Astrocyte (in vitro differentiated cells and primary cell): Measurements from ENCODE around the gene THEM5. TPM values are rescaled to one million over a fixed set of nuclear protein-coding genes. Genes with fewer than 3 reads are reported as not detected.

Source experiments
- DNase-seq: peaks from one replicate; pipeline ENCODE4 v3.0.0-alpha.2; 2010; ENCODE audit warnings: low read depth
- FAIRE-seq: peaks from 2 replicates; lab custom pipeline; 2011; peaks lifted over from hg19 to GRCh38; lab: Jason Lieb, UNC
- H2AFZ ChIP-seq: 2 replicates; pipeline ENCODE4 v1.6.0; 2012; ENCODE audit warnings: low read depth, low read length, inconsistent platforms
- H3K27ac ChIP-seq: 2 replicates; pipeline ENCODE4 v1.5.1; 2011; ENCODE audit warnings: low read depth, low read length, inconsistent platforms
- H3K27me3 ChIP-seq: 2 replicates; pipeline ENCODE4 v1.6.0; 2011; ENCODE audit warnings: low read length, inconsistent platforms; ENCODE audit not compliant: insufficient read depth
- H3K36me3 ChIP-seq: 2 replicates; pipeline ENCODE4 v1.5.1; 2011; ENCODE audit warnings: low read length, inconsistent platforms; ENCODE audit not compliant: insufficient read depth
- H3K4me1 ChIP-seq: 2 replicates; pipeline ENCODE4 v1.5.1; 2011; ENCODE audit warnings: low read length, inconsistent platforms; ENCODE audit not compliant: insufficient read depth
- H3K4me2 ChIP-seq: 2 replicates; pipeline ENCODE4 v1.6.0; 2012; ENCODE audit warnings: low read length, inconsistent platforms
- H3K4me3 ChIP-seq: 2 replicates; pipeline ENCODE4 v1.5.1; 2011; ENCODE audit warnings: low read depth, mild to moderate bottlenecking, low read length, inconsistent platforms; ENCODE audit not compliant: insufficient read depth
- H3K79me2 ChIP-seq: 2 replicates; pipeline ENCODE4 v1.6.0; 2012; ENCODE audit warnings: mild to moderate bottlenecking, low read length, inconsistent platforms; ENCODE audit not compliant: insufficient read depth
- H3K9ac ChIP-seq: 2 replicates; pipeline ENCODE4 v1.6.0; 2012; ENCODE audit warnings: mild to moderate bottlenecking, low read length, inconsistent platforms
- H3K9me3 ChIP-seq: 2 replicates; pipeline ENCODE4 v1.5.1; 2012; ENCODE audit warnings: low read depth, mild to moderate bottlenecking, low read length, inconsistent platforms; ENCODE audit not compliant: insufficient read depth
- H4K20me1 ChIP-seq: 2 replicates; pipeline ENCODE4 v1.6.0; 2012; ENCODE audit warnings: low read length, inconsistent platforms; ENCODE audit not compliant: insufficient read depth
- H3K27ac Mint-ChIP-seq: one replicate; pipeline ENCODE4 v1.8.0; 2021; ENCODE audit warnings: mild to moderate bottlenecking, mixed read lengths; ENCODE audit not compliant: unreplicated experiment
- H3K27me3 Mint-ChIP-seq: one replicate; pipeline ENCODE4 v1.8.0; 2021; ENCODE audit warnings: low read depth, mixed read lengths; ENCODE audit not compliant: unreplicated experiment
- H3K36me3 Mint-ChIP-seq: one replicate; pipeline ENCODE4 v1.8.0; 2021; ENCODE audit warnings: low read depth, mixed read lengths; ENCODE audit not compliant: unreplicated experiment
- H3K4me1 Mint-ChIP-seq: one replicate; pipeline ENCODE4 v1.8.0; 2021; ENCODE audit warnings: low read depth, mixed read lengths; ENCODE audit not compliant: unreplicated experiment
- H3K4me3 Mint-ChIP-seq: one replicate; pipeline ENCODE4 v1.8.0; 2021; ENCODE audit warnings: mild to moderate bottlenecking, moderate library complexity, mixed read lengths; ENCODE audit not compliant: unreplicated experiment
- H3K9me3 Mint-ChIP-seq: one replicate; pipeline ENCODE4 v1.8.0; 2021; ENCODE audit warnings: mild to moderate bottlenecking, mixed read lengths; ENCODE audit not compliant: unreplicated experiment
- CTCF ChIP-seq: IDR thresholded peaks from 2 replicates; pipeline ENCODE4 v1.5.1; 2011; ENCODE audit warnings: low read depth, mild to moderate bottlenecking, inconsistent platforms, low read length, moderate library complexity; ENCODE audit not compliant: insufficient read depth
- EZH2 ChIP-seq: IDR thresholded peaks from 2 replicates; pipeline ENCODE4 v1.6.1; 2012; ENCODE audit warnings: mild to moderate bottlenecking, low read length, inconsistent platforms; ENCODE audit not compliant: insufficient read depth
- total RNA-seq: library from RNA; stranded (reverse); gene quantifications from 2 replicates; pipeline ENCODE4 v1.2.1, GENCODE V29; 2021

The THEM5 gene
- total RNA-seq, 1 donor from 2014 or later = not detected

GRCh38 chr1:151800830-151801229 lies 52.7 kb downstream of the THEM5 start:
- Mint-ChIP-seq H3K36me3 (peaks cover 10% of the 10 kb centered on the region), H3K9me3 (no peaks in the 10 kb centered on the region), H3K27ac (no peak overlapping the region), H3K4me1 (peaks cover 9% of the 10 kb centered on the region), H3K4me3 (no peak overlapping the region), H3K27me3 (peaks cover 52% of the 10 kb centered on the region)
- H2AFZ ChIP-seq = no peak overlapping the region
- DNase-seq (no peak), FAIRE-seq (no peak)
- H3K27ac ChIP-seq = no peak overlapping the region
- no peak overlapping the region for H3K4me2 ChIP-seq
- no peaks in the 10 kb centered on the region for H3K36me3 ChIP-seq
- TF ChIP-seq EZH2 (no peak), CTCF (no peak)
- no peaks in the 10 kb centered on the region for H4K20me1 ChIP-seq
- H3K9me3 ChIP-seq = no peaks in the 10 kb centered on the region
- H3K79me2 ChIP-seq = no peaks in the 10 kb centered on the region
- H3K27me3 ChIP-seq = peaks cover 78% of the 10 kb centered on the region
- H3K4me3 ChIP-seq = no peak overlapping the region
- H3K9ac ChIP-seq = no peak overlapping the region
- H3K4me1 ChIP-seq = no peaks in the 10 kb centered on the region

- TF ChIP-seq CTCF (no peak), EZH2 (no peak)
- peaks cover 13% of the 10 kb centered on the region for H3K4me1 Mint-ChIP-seq
- no peak for FAIRE-seq
Observed at GRCh38 chr1:151799179-151800022, 54.1 kb downstream of the THEM5 start.

GRCh38 chr1:151798571-151798970 lies 54.9 kb downstream of the THEM5 start:
- H2AFZ ChIP-seq = no peak overlapping the region
- H3K27ac ChIP-seq = no peak overlapping the region
- TF ChIP-seq CTCF (no peak), EZH2 (no peak)
- peaks cover 9% of the 10 kb centered on the region for H3K36me3 Mint-ChIP-seq
- peaks cover 58% of the 10 kb centered on the region for H3K27me3 ChIP-seq
- H3K4me3 ChIP-seq = no peak overlapping the region
- H3K9me3 ChIP-seq = no peaks in the 10 kb centered on the region
- no peak overlapping the region for H3K4me2 ChIP-seq
- no peak overlapping the region for H3K4me3 Mint-ChIP-seq
- H3K9me3 Mint-ChIP-seq = no peaks in the 10 kb centered on the region
- no peak overlapping the region for H3K9ac ChIP-seq
- H3K27ac Mint-ChIP-seq = no peak overlapping the region
- H3K4me1 ChIP-seq = no peaks in the 10 kb centered on the region
- no peaks in the 10 kb centered on the region for H3K79me2 ChIP-seq
- H4K20me1 ChIP-seq = no peaks in the 10 kb centered on the region
- peaks cover 31% of the 10 kb centered on the region for H3K27me3 Mint-ChIP-seq
- peaks cover 13% of the 10 kb centered on the region for H3K4me1 Mint-ChIP-seq
- DNase-seq (no peak), FAIRE-seq (no peak)
- H3K36me3 ChIP-seq = no peaks in the 10 kb centered on the region

More at GRCh38 chr1:151799179-151800022, 54.1 kb downstream of the THEM5 start:
- Mint-ChIP-seq H3K27ac (no peak overlapping the region), H3K4me3 (no peak overlapping the region), H3K9me3 (no peaks in the 10 kb centered on the region), H3K27me3 (peaks cover 39% of the 10 kb centered on the region), H3K36me3 (peaks cover 10% of the 10 kb centered on the region)
- Histone ChIP-seq H2AFZ (no peak overlapping the region), H3K4me1 (no peaks in the 10 kb centered on the region), H3K27me3 (peaks cover 66% of the 10 kb centered on the region), H3K4me2 (no peak overlapping the region), H3K4me3 (no peak overlapping the region), H4K20me1 (no peaks in the 10 kb centered on the region), H3K79me2 (no peaks in the 10 kb centered on the region), H3K9ac (no peak overlapping the region), H3K9me3 (no peaks in the 10 kb centered on the region), H3K27ac (no peak overlapping the region), H3K36me3 (no peaks in the 10 kb centered on the region)
- no peak for DNase-seq
